Vagina (tissue), 2 donors: ENCODE results near the gene IGSF23. TPM values are rescaled to one million over a fixed set of nuclear protein-coding genes. Genes with fewer than 3 reads are reported as not detected.

ENCODE experiments used
- DNase-seq, 2 donors: peaks; one replicate each; pipeline ENCODE4 v3.0.0-alpha.2; 2017; ENCODE audit errors: extremely low spot score in 2 of 2
- H3K27ac ChIP-seq: fragments of 200-600 bp; sonication (generic); one replicate; pipeline ENCODE4 v1.5.1; 2019
- H3K27me3 ChIP-seq: fragments of 200-600 bp; sonication (generic); one replicate; pipeline ENCODE4 v1.5.1; 2019
- H3K36me3 ChIP-seq, 2 donors: fragments of 200-600 bp; sonication (generic); one replicate each; pipeline ENCODE4 v1.5.1; 2017 to 2019
- H3K4me1 ChIP-seq: fragments of 200-600 bp; sonication (generic); one replicate; pipeline ENCODE4 v1.5.1; 2019
- H3K4me3 ChIP-seq, 2 donors: fragments of 200-600 bp; sonication (generic); 1 replicate in 1 of 2; 2 replicates in 1 of 2; pipeline ENCODE4 v1.5.1; 2016 to 2019
- H3K9me3 ChIP-seq: fragments of 200-600 bp; sonication (generic); one replicate; pipeline ENCODE4 v1.5.1; 2019
- CTCF ChIP-seq, 3 experiments: fragments of 450-650 bp in 2 of 3; fragments of 200-600 bp in 1 of 3; sonication (generic) in 1 of 3; IDR thresholded peaks; one replicate each; pipeline ENCODE4 v1.5.1; 2017 to 2019; ENCODE audit warnings: antibody characterized with exemption in 3 of 3, mild to moderate bottlenecking in 2 of 3, moderate library complexity in 2 of 3
- POLR2A ChIP-seq, 2 donors: fragments of 450-650 bp; IDR thresholded peaks; one replicate each; pipeline ENCODE4 v1.6.1; 2017; ENCODE audit warnings: antibody characterized with exemption in 2 of 2, mild to moderate bottlenecking in 2 of 2, moderate library complexity in 2 of 2
- POLR2AphosphoS5 ChIP-seq, 2 donors: sonication (generic); formaldehyde crosslinking; IDR thresholded peaks; one replicate each; pipeline ENCODE4 v1.9.0; 2017; ENCODE audit warnings: antibody characterized with exemption in 2 of 2, mild to moderate bottlenecking in 2 of 2, low read depth in 1 of 2; ENCODE audit not compliant: insufficient read depth in 1 of 2
- intact Hi-C: fragments of 100-400 bp; cut with DNase I; formaldehyde crosslinking; loops from one replicate; pipeline ENCODE4 v1.15.1; 2023
- total RNA-seq: library from RNA; depleted of rRNA; stranded (reverse); fragments of >200 nt; gene quantifications from one replicate; pipeline ENCODE4 v1.2.3, GENCODE V29; 2016

IGSF23 gene
- total RNA-seq, 1 donor from 2014 or later, result not detected

- Histone ChIP-seq H3K4me3 (no peak overlapping the region), H3K9me3 (no peaks in the 10 kb centered on the region), H3K4me1 (peaks cover 4% of the 10 kb centered on the region), H3K27ac (no peak overlapping the region), H3K36me3 (no peaks in the 10 kb centered on the region), H3K27me3 (no peaks in the 10 kb centered on the region)
- no peak for TF ChIP-seq POLR2A (IDR thresholded peaks at IDR 0.05)
- no peak for TF ChIP-seq CTCF (IDR thresholded peaks at IDR 0.05)
- no peak for TF ChIP-seq POLR2AphosphoS5 (IDR thresholded peaks at IDR 0.05; ENCODE audit: insufficient read depth in 1 of 2, low read depth in 1 of 2)
- intact Hi-C loops, result no loop called here
- DNase-seq, result no peak
These were observed 27.2 kb downstream of the IGSF23 start for GRCh38 chr19:44640518-44640917.

- Histone ChIP-seq H3K9me3 (no peaks in the 10 kb centered on the region), H3K27ac (no peak overlapping the region), H3K4me3 (no peak overlapping the region), H3K36me3 (no peaks in the 10 kb centered on the region), H3K27me3 (no peaks in the 10 kb centered on the region), H3K4me1 (peaks cover 7% of the 10 kb centered on the region)
- intact Hi-C loops, result no loop called here
- no peak for TF ChIP-seq POLR2A (IDR thresholded peaks at IDR 0.05)
- no peak for TF ChIP-seq CTCF (IDR thresholded peaks at IDR 0.05)
- no peak for TF ChIP-seq POLR2AphosphoS5 (IDR thresholded peaks at IDR 0.05; ENCODE audit: insufficient read depth in 1 of 2, low read depth in 1 of 2)
- no peak for DNase-seq
These were observed 28.3 kb downstream of the IGSF23 start for GRCh38 chr19:44641501-44642265.

- no peak overlapping the region for H3K27ac ChIP-seq
- H3K36me3 ChIP-seq, result no peaks in the 10 kb centered on the region
- TF ChIP-seq POLR2AphosphoS5 (IDR thresholded peaks at IDR 0.05; ENCODE audit: insufficient read depth in 1 of 2, low read depth in 1 of 2) (no peak), CTCF (IDR thresholded peaks at IDR 0.05) (no peak), POLR2A (IDR thresholded peaks at IDR 0.05) (no peak)
- no peak overlapping the region for H3K4me3 ChIP-seq
- DNase-seq, result no peak
- no peaks in the 10 kb centered on the region for H3K27me3 ChIP-seq
- H3K4me1 ChIP-seq, result peaks cover 14% of the 10 kb centered on the region
- intact Hi-C loops, result no loop called here
- H3K9me3 ChIP-seq, result no peaks in the 10 kb centered on the region
These were observed 29.0 kb downstream of the IGSF23 start for GRCh38 chr19:44642377-44642776.

- no peaks in the 10 kb centered on the region for H3K27me3 ChIP-seq
- no peaks in the 10 kb centered on the region for H3K9me3 ChIP-seq
- no peak for DNase-seq
- H3K4me1 ChIP-seq, result peaks cover 25% of the 10 kb centered on the region
- peak within 1 kb of the TSS; percentile 79 for H3K27ac ChIP-seq
- H3K36me3 ChIP-seq, result peaks cover 0 to 4% of the 10 kb centered on the region in 2 donors
- intact Hi-C loops, result no loop called here
- TF ChIP-seq POLR2AphosphoS5 (IDR thresholded peaks at IDR 0.05; ENCODE audit: insufficient read depth in 1 of 2, low read depth in 1 of 2), result peak in 1 of 2 donors; percentile 80
- TF ChIP-seq CTCF (IDR thresholded peaks at IDR 0.05), result no peak
- TF ChIP-seq POLR2A (IDR thresholded peaks at IDR 0.05), result peak in 1 of 2 donors; percentile 59
- peak within 1 kb of the TSS; percentile 76 to 87 for H3K4me3 ChIP-seq
These were observed 30.4 kb downstream of the IGSF23 start, which contains the start of gene PVR for GRCh38 chr19:44643605-44644401. Gene PVR (plus strand): TSS chr19:44643910. CDS start chr19:44644097, 187 bp downstream.
